Gastrocnemius medialis (tissue), 4 donors: ENCODE measurements around the gene SMIM43.

ENCODE experiments used
- POLR2A ChIP-seq, 2 donors: fragments of 450-650 bp; IDR thresholded peaks; one replicate each; pipeline ENCODE4 v1.6.1; 2017; ENCODE audit warnings: antibody characterized with exemption in 2 of 2, mild to moderate bottlenecking in 2 of 2, moderate library complexity in 2 of 2
- TF ChIP-seq, protein P1 (sequence below), 5 experiments: fragments of 450-650 bp in 3 of 5; fragments of 200-600 bp in 2 of 5; sonication (generic) in 2 of 5; IDR thresholded peaks in 4 of 5; conservative IDR thresholded peaks in 1 of 5; 1 replicate in 4 of 5; 2 replicates in 1 of 5; pipeline ENCODE4 v1.5.1; 2016 to 2019; ENCODE audit warnings: antibody characterized with exemption in 5 of 5, mild to moderate bottlenecking in 3 of 5, moderate library complexity in 3 of 5

DNA sequence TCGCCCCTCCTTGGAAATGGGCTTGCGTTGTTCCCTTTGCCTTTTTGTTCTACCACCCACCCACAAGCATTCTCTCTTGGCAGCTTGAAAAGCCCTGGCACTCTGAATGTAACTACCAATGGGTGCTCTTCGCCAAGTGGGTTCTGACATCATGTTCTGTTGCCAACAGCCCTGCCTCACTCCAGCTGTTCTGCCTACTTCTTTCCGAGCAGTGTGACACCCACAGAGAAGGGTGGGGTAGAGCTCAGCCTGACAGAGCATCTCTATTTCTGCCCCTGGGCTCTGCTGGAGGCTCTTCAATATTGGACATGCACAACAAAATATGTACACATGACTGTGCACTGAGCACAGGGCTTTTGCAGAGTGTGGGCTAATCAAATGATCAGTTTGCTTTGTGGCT, 20.5 kb upstream of the SMIM43 start:
- TF ChIP-seq, protein P1, sequence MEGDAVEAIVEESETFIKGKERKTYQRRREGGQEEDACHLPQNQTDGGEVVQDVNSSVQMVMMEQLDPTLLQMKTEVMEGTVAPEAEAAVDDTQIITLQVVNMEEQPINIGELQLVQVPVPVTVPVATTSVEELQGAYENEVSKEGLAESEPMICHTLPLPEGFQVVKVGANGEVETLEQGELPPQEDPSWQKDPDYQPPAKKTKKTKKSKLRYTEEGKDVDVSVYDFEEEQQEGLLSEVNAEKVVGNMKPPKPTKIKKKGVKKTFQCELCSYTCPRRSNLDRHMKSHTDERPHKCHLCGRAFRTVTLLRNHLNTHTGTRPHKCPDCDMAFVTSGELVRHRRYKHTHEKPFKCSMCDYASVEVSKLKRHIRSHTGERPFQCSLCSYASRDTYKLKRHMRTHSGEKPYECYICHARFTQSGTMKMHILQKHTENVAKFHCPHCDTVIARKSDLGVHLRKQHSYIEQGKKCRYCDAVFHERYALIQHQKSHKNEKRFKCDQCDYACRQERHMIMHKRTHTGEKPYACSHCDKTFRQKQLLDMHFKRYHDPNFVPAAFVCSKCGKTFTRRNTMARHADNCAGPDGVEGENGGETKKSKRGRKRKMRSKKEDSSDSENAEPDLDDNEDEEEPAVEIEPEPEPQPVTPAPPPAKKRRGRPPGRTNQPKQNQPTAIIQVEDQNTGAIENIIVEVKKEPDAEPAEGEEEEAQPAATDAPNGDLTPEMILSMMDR (IDR thresholded peaks at IDR 0.05 in 4 of 5, conservative IDR thresholded peaks at IDR 0.05 in 1 of 5), result no peak
- TF ChIP-seq POLR2A (IDR thresholded peaks at IDR 0.05), result no peak
